T47D (cell line): ENCODE results near the gene MEF2A.
"Not testable (repeated sequence)": the region's sequence is repeated elsewhere in the genome, so short reads cannot be mapped to it uniquely, and the experiment has no call there.

Experiments used
- DNase-seq, 2 experiments: peaks; one replicate each; pipeline versions ENCODE4 v3.0.0 to v3.0.0-alpha.2; 2011 to 2012; ENCODE audit warnings: low read depth in 1 of 2, low spot score in 1 of 2
- JUND ChIP-seq: IDR thresholded peaks from 2 replicates; pipeline ENCODE4 v1.6.1; 2012; ENCODE audit warnings: low read depth
- in situ Hi-C: cut with HindIII; loops from 2 replicates; pipeline ENCODE4 v1.10.0; 2016; ENCODE audit warnings: low sequenced_read_pairs, low pct_unique_long_range_greater_than_20kb

Gene MEF2A

GRCh38 chr15:99722406-99722805, 156.6 kb downstream of the MEF2A start:
- no peak for TF ChIP-seq JUND
- no peak for DNase-seq
- in situ Hi-C loops: no loop called here

GRCh38 chr15:99726333-99726732, 160.5 kb downstream of the MEF2A start:
- in situ Hi-C loops: no loop called here
- no peak for TF ChIP-seq JUND
- no peak for DNase-seq

GRCh38 chr15:99727330-99727729, 161.5 kb downstream of the MEF2A start:
- in situ Hi-C loops: no loop called here
- DNase-seq: no peak
- TF ChIP-seq JUND: no peak

- DNase-seq: no peak
- no peak for TF ChIP-seq JUND
- in situ Hi-C loops: no loop called here
These were observed 161.9 kb downstream of the MEF2A start for GRCh38 chr15:99727733-99728132.

GRCh38 chr15:99728916-99729315, 163.1 kb downstream of the MEF2A start:
- TF ChIP-seq JUND: no peak
- no peak for DNase-seq
- in situ Hi-C loops: no loop called here

- no peak for DNase-seq
- TF ChIP-seq JUND: no peak
- in situ Hi-C loops: no loop called here
These were observed 163.5 kb downstream of the MEF2A start for GRCh38 chr15:99729327-99729726.

- TF ChIP-seq JUND: no peak
- peak in 1 of 2 experiments; percentile 46 for DNase-seq
- in situ Hi-C loops: no loop called here
These were observed 164.1 kb downstream of the MEF2A start for GRCh38 chr15:99729920-99730319.

GRCh38 chr15:99731336-99732123, 165.7 kb downstream of the MEF2A start:
- DNase-seq: no peak
- TF ChIP-seq JUND: no peak
- in situ Hi-C loops: no loop called here

GRCh38 chr15:99732124-99732750, 166.5 kb downstream of the MEF2A start:
- TF ChIP-seq JUND: no peak
- no peak for DNase-seq
- in situ Hi-C loops: no loop called here

- DNase-seq: no peak
- in situ Hi-C loops: no loop called here
These were observed 167.0 kb downstream of the MEF2A start for GRCh38 chr15:99732751-99733267.

GRCh38 chr15:99733268-99734039, 167.7 kb downstream of the MEF2A start, which contains the start of gene LYSMD4:
Gene LYSMD4, minus strand, starts transcription at chr15:99733437. Its CDS starts 1,438 bp downstream, at chr15:99731999.
- peak; percentile 96 for DNase-seq
- no peak for TF ChIP-seq JUND
- in situ Hi-C loops: no loop called here

More at GRCh38 chr15:99732751-99733267, 167.0 kb downstream of the MEF2A start:
- TF ChIP-seq JUND: no peak

- in situ Hi-C loops, DNase-seq: not testable (repeated sequence)
These were observed 168.2 kb downstream of the MEF2A start for GRCh38 chr15:99734040-99734291.

- in situ Hi-C loops: no loop called here
- no peak for TF ChIP-seq JUND
- no peak for DNase-seq
These were observed 168.8 kb downstream of the MEF2A start for GRCh38 chr15:99734575-99734974.
